IMR-90 (cell line): ENCODE measurements around the gene SNX1. TPM values are rescaled to one million over a fixed set of nuclear protein-coding genes. Genes with fewer than 3 reads are reported as not detected.

Experiments used
- ATAC-seq: fragments of 200-7000 bp; cut with Tn5 transposase; 2 replicates; pipeline ENCODE4 v1.9.1; 2020; ENCODE audit warnings: low read depth, mild to moderate bottlenecking, moderate library complexity
- BruUV-seq: library from RNA; stranded (reverse); fragments of 400-500 nt; replicated peaks from 2 replicates; lab custom pipeline; 2021; lab: Mats Ljungman, UMichigan
- CTCF ChIA-PET: fragments of 300-600 bp; formaldehyde crosslinking; extraction: SDS; loops from one replicate; lab custom pipeline; 2021; ENCODE audit warnings: antibody characterized with exemption; lab: Yijun Ruan, JAX
- POLR2A ChIA-PET: fragments of 300-600 bp; sonication (Branson Sonifier 250); formaldehyde crosslinking; loops from one replicate; lab custom pipeline; 2022; ENCODE audit warnings: antibody characterized with exemption; ENCODE audit not compliant: unreplicated experiment; lab: Charles Lee
- DNase-seq: peaks from one replicate; pipeline ENCODE4 v3.0.0; 2013
- H2AFZ ChIP-seq: replicated peaks from 2 replicates; pipeline ENCODE3; 2013; ENCODE audit warnings: low read length, mild to moderate bottlenecking; ENCODE audit not compliant: poor library complexity
- H2AK5ac ChIP-seq: 2 replicates; pipeline ENCODE4 v1.6.1; 2013; ENCODE audit warnings: low read depth, low read length, inconsistent platforms
- H2AK9ac ChIP-seq: replicated peaks from 2 replicates; pipeline ENCODE3; 2013; ENCODE audit warnings: mild to moderate bottlenecking, low read depth, low read length, moderate library complexity; ENCODE audit not compliant: poor library complexity
- H2BK120ac ChIP-seq: 2 replicates; pipeline ENCODE4 v1.6.1; 2013; ENCODE audit warnings: low read depth, low read length, inconsistent platforms
- H2BK15ac ChIP-seq: 3 replicates; pipeline ENCODE4 v1.6.1; 2013; ENCODE audit warnings: low read depth, low read length, inconsistent platforms
- H2BK20ac ChIP-seq: 2 replicates; pipeline ENCODE4 v1.6.1; 2013; ENCODE audit warnings: low read depth, mild to moderate bottlenecking, inconsistent platforms, low read length, moderate library complexity
- H2BK5ac ChIP-seq: 2 replicates; pipeline ENCODE4 v1.6.1; 2013; ENCODE audit warnings: mild to moderate bottlenecking, low read depth, low read length, inconsistent platforms; ENCODE audit not compliant: poor library complexity, severe bottlenecking
- H3K14ac ChIP-seq: replicated peaks from 2 replicates; pipeline ENCODE4 v1.6.1; 2013; ENCODE audit warnings: low read depth, low read length, inconsistent platforms
- H3K18ac ChIP-seq: 2 replicates; pipeline ENCODE4 v1.6.1; 2013; ENCODE audit warnings: low read depth, low read length, control low read depth
- H3K23ac ChIP-seq: 2 replicates; pipeline ENCODE4 v1.6.1; 2013; ENCODE audit warnings: low read depth, low read length, inconsistent platforms
- H3K27ac ChIP-seq: 2 replicates; pipeline ENCODE4 v1.5.1; 2013; ENCODE audit warnings: mild to moderate bottlenecking, control low read depth, low read length; ENCODE audit not compliant: insufficient read depth
- H3K27me3 ChIP-seq: 2 replicates; pipeline ENCODE4 v1.6.1; 2013; ENCODE audit warnings: low read length; ENCODE audit not compliant: control insufficient read depth, insufficient read depth
- H3K36me3 ChIP-seq: 2 replicates; pipeline ENCODE4 v1.6.1; 2013; ENCODE audit warnings: low read length, mixed read lengths; ENCODE audit not compliant: control insufficient read depth, insufficient read depth
- H3K4ac ChIP-seq: 2 replicates; pipeline ENCODE4 v1.6.1; 2013; ENCODE audit warnings: low read depth, low read length, inconsistent platforms
- H3K4me1 ChIP-seq: 2 replicates; pipeline ENCODE4 v1.6.1; 2013; ENCODE audit warnings: low read length, mixed read lengths; ENCODE audit not compliant: control insufficient read depth, insufficient read depth
- H3K4me2 ChIP-seq: 2 replicates; pipeline ENCODE4 v1.6.1; 2013; ENCODE audit warnings: low read depth, mild to moderate bottlenecking, control low read depth, low read length, moderate library complexity
- H3K4me3 ChIP-seq: 2 replicates; pipeline ENCODE4 v1.5.1; 2013; ENCODE audit warnings: low read depth, mild to moderate bottlenecking, control low read depth, low read length, moderate library complexity; ENCODE audit not compliant: insufficient read depth
- H3K56ac ChIP-seq: 2 replicates; pipeline ENCODE4 v1.6.1; 2013; ENCODE audit warnings: low read length, inconsistent platforms; ENCODE audit not compliant: insufficient read depth; ENCODE audit errors: extremely low read depth
- H3K79me1 ChIP-seq, 2 experiments: 2 replicates each; pipeline ENCODE4 v1.6.1; 2013; ENCODE audit warnings: low read length in 2 of 2, inconsistent platforms in 1 of 2, low read depth in 1 of 2
- H3K9ac ChIP-seq: 2 replicates; pipeline ENCODE4 v1.6.1; 2013; ENCODE audit warnings: low read depth, low read length, control low read depth
- H3K9me1 ChIP-seq: 2 replicates; pipeline ENCODE4 v1.6.1; 2013; ENCODE audit warnings: low read length, inconsistent platforms; ENCODE audit not compliant: insufficient read depth
- H3K9me3 ChIP-seq: 2 replicates; pipeline ENCODE4 v1.6.1; 2013; ENCODE audit warnings: low read length; ENCODE audit not compliant: control insufficient read depth, insufficient read depth
- H4K20me1 ChIP-seq: 2 replicates; pipeline ENCODE4 v1.6.1; 2013; ENCODE audit warnings: low read length, inconsistent platforms; ENCODE audit not compliant: insufficient read depth
- H4K5ac ChIP-seq: 2 replicates; pipeline ENCODE4 v1.6.1; 2013; ENCODE audit warnings: mild to moderate bottlenecking, low read depth, low read length, control low read depth
- H4K8ac ChIP-seq, 2 experiments: 2 replicates each; pipeline ENCODE4 v1.6.1; 2013; ENCODE audit warnings: low read depth in 2 of 2, low read length in 2 of 2, control low read depth in 1 of 2, inconsistent platforms in 1 of 2
- H4K91ac ChIP-seq: 2 replicates; pipeline ENCODE4 v1.6.1; 2013; ENCODE audit warnings: low read depth, low read length, inconsistent platforms; ENCODE audit not compliant: insufficient read depth
- BHLHE40 ChIP-seq: fragments of 150-350 bp; IDR thresholded peaks from 2 replicates; pipeline ENCODE4 v1.6.1; 2016; ENCODE audit warnings: mild to moderate bottlenecking, low read depth, low read length
- ELK1 ChIP-seq: fragments of 150-350 bp; IDR thresholded peaks from 2 replicates; pipeline ENCODE4 v1.6.1; 2016; ENCODE audit warnings: low read depth, mild to moderate bottlenecking, low read length, moderate library complexity, borderline replicate concordance
- FOS ChIP-seq: fragments of 150-350 bp; IDR thresholded peaks from 2 replicates; pipeline ENCODE4 v1.6.1; 2016; ENCODE audit warnings: low read depth, low read length
- MAFK ChIP-seq: IDR thresholded peaks from 2 replicates; pipeline ENCODE4 v1.6.1; 2012; ENCODE audit warnings: low read depth, low read length, improper control_type of control experiment
- MAZ ChIP-seq: IDR thresholded peaks from 2 replicates; pipeline ENCODE4 v1.6.1; 2012; ENCODE audit warnings: low read depth, mild to moderate bottlenecking, low read length, improper control_type of control experiment, moderate library complexity, borderline replicate concordance
- NFE2L2 ChIP-seq: fragments of 150-350 bp; IDR thresholded peaks from 2 replicates; pipeline ENCODE4 v1.6.1; 2016; ENCODE audit warnings: low read depth, mild to moderate bottlenecking, low read length
- RAD21 ChIP-seq: IDR thresholded peaks from 2 replicates; pipeline ENCODE4 v1.6.1; 2012; ENCODE audit warnings: low read length, improper control_type of control experiment
- RCOR1 ChIP-seq: IDR thresholded peaks from 2 replicates; pipeline ENCODE4 v1.6.1; 2012; ENCODE audit warnings: mild to moderate bottlenecking, low read length, improper control_type of control experiment; ENCODE audit not compliant: insufficient replicate concordance
- RFX5 ChIP-seq: IDR thresholded peaks from 2 replicates; pipeline ENCODE4 v1.8.0; 2012; ENCODE audit warnings: low read depth, mild to moderate bottlenecking, low read length, moderate library complexity
- SMC3 ChIP-seq: fragments of 150-350 bp; IDR thresholded peaks from 2 replicates; pipeline ENCODE4 v1.6.1; 2016; ENCODE audit warnings: low read depth, mild to moderate bottlenecking, antibody characterized with exemption, low read length, moderate library complexity
- USF2 ChIP-seq: fragments of 150-350 bp; IDR thresholded peaks from 2 replicates; pipeline ENCODE4 v1.6.1; 2017; ENCODE audit warnings: mild to moderate bottlenecking, antibody characterized with exemption, low read length, low read depth
- WGBS, 2 experiments: methylation state at CpG; one replicate each; pipeline versions ENCODE4 v1.1.5 to v1.1.7; 2013; ENCODE audit warnings: missing lambda C conversion rate in 2 of 2; ENCODE audit not compliant: insufficient read length in 1 of 2; ENCODE audit errors: extremely low coverage in 2 of 2; 5-methylcytosine and 5-hydroxymethylcytosine counted together
- dilution Hi-C: fragments of 300-500 bp; cut with HindIII; formaldehyde crosslinking; loops from one replicate; pipeline ENCODE4 v1.14.3; 2018; ENCODE audit warnings: low sequenced_read_pairs; ENCODE audit not compliant: unreplicated experiment
- in situ Hi-C: fragments of 300-500 bp; cut with MboI; formaldehyde crosslinking; loops from 3 replicates; pipeline ENCODE4 v1.14.3; 2019; ENCODE audit warnings: low sequenced_read_pairs, inconsistent platforms, mixed read lengths
- intact Hi-C: fragments of 100-400 bp; cut with micrococcal nuclease; formaldehyde crosslinking; loops from 2 replicates; pipeline ENCODE4 v1.10.0; 2022
- polyA plus RNA-seq, 3 experiments: library from polyadenylated mRNA; depleted of rRNA; stranded (reverse); fragments of >200 nt; gene quantifications; 2 replicates each; pipeline ENCODE4 v1.2.3, GENCODE V29; 2012; ENCODE audit warnings: low replicate concordance in 1 of 3
- total RNA-seq: library from RNA; depleted of rRNA; stranded (reverse); fragments of >200 nt; gene quantifications from 2 replicates; pipeline ENCODE4 v1.2.3, GENCODE V29; 2012

SNX1 gene
- total and polyA plus RNA-seq, 2 of the 4 experiments (the other 2 are of a cell fraction) = 35.3 to 72.3 TPM

GRCh38 chr15:64146041-64146440, 50.3 kb downstream of the SNX1 start:
- Histone ChIP-seq H3K27me3 (no peaks in the 10 kb centered on the region), H2BK5ac (no peak overlapping the region), H2AK5ac (no peak overlapping the region), H3K4me2 (no peak overlapping the region), H3K4me1 (no peaks in the 10 kb centered on the region; the same call in 1 of the 2 replicates), H3K4ac (no peak overlapping the region), H3K79me1 (no peaks in the 10 kb centered on the region), H4K5ac (no peak overlapping the region), H3K9ac (no peak overlapping the region), H2BK120ac (no peak overlapping the region), H2BK20ac (no peak overlapping the region), H4K8ac (no peak overlapping the region; a peak in 1 of 4 replicates), H3K9me3 (no peaks in the 10 kb centered on the region), H3K56ac (no peak overlapping the region), H2BK15ac (no peak overlapping the region), H3K9me1 (peaks cover 6% of the 10 kb centered on the region; the same call in 1 of the 2 replicates), H4K20me1 (no peaks in the 10 kb centered on the region), H2AK9ac (no peak overlapping the region), H3K23ac (no peak overlapping the region), H3K18ac (no peak overlapping the region), H3K36me3 (peaks cover 17% of the 10 kb centered on the region), H3K14ac (no peak overlapping the region), H4K91ac (no peak overlapping the region), H3K27ac (no peak overlapping the region), H3K4me3 (no peak overlapping the region), H2AFZ (no peak overlapping the region)
- ATAC-seq = no peak
- intact Hi-C loops = loop anchor here (5.0 kb wide), 1 partner anchor 34 kb away; no protein-coding TSS in a partner anchor
- no peak for DNase-seq
- in situ Hi-C loops = no loop called here
- CTCF ChIA-PET = no interaction called here
- TF ChIP-seq ELK1 = no peak
- TF ChIP-seq MAZ = no peak
- no peak for TF ChIP-seq FOS
- TF ChIP-seq MAFK = no peak
- TF ChIP-seq USF2 = no peak
- TF ChIP-seq BHLHE40 = no peak
- TF ChIP-seq RFX5 = no peak
- no peak for TF ChIP-seq NFE2L2
- no peak for TF ChIP-seq RCOR1
- TF ChIP-seq SMC3 = no peak
- no peak for TF ChIP-seq RAD21
- POLR2A ChIA-PET = no interaction called here
- dilution Hi-C loops = no loop called here
- 46% methylated on average over 4 of the region's 6 CpGs; no CpG with 5 or more reads in 1 of the 2 experiments for WGBS, 2 experiments
- BruUV-seq = no TSS peak
